ENCODE data around the gene HTT.
"Not testable (repeated sequence)": the region's sequence is repeated elsewhere in the genome, so short reads cannot be mapped to it uniquely, and the experiment has no call there.

HTT gene

DNA sequence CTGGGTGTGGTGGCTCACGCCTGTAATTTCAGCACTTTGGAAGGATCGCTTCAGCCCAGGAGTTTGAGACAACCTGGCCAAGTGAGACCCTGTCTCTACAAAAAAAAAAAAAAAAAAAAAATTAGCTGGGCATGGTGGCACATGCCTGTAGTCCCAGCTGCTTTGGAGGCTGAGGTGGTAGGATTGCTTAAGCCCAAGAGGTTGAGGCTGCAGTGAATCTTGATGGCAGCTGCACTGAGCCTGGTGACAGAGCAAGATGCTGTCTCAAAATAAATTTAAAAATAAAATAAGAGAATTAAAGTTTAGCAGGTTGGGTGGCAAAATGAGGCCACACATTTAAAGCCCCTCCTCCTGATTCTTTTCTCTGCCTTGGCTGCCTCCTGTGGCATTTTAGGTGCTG is 47.1 kb downstream of the HTT start:
- no peak for DNase-seq (ENCODE audit: low spot score)

- no peak for DNase-seq (ENCODE audit: low spot score)
These were observed 47.6 kb downstream of the HTT start for GRCh38 chr4:3122081-3122563.

GRCh38 chr4:3123181-3123671 is 48.7 kb downstream of the HTT start:
- no peak for DNase-seq (ENCODE audit: low spot score)

DNA sequence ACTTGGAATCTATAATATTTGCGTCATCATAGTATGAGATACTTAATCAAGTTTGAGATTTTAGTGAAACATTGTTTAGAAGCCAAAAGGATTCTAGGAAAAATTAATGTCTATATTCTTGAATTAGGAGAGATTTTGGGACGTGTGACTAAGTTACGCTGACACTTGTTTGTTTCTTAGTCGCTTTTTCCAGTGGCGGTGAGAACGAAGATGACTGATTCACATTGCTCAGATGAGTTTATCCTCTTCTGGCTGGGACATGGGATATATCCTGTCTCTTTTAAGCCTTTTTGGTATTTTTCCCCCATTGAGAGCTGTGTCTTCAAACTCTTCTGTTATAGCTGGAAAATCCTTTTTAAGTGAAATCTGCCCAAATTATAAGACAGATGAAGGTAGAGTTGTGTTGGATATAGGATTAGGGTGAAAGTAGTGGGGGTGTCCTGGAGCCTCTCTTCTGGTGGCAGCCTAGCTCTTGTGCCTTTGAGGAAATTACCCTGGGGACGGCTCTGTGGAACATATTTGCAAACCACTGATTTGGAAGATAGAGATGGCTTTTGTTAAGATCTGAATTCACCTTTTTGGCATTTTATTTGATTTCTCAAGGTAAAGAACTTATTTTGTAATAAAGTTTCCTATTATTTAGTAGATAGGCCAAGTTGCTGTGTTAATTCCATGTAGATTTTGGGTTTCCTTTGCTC is 49.7 kb downstream of the HTT start:
- no peak for DNase-seq (ENCODE audit: low spot score)

DNA sequence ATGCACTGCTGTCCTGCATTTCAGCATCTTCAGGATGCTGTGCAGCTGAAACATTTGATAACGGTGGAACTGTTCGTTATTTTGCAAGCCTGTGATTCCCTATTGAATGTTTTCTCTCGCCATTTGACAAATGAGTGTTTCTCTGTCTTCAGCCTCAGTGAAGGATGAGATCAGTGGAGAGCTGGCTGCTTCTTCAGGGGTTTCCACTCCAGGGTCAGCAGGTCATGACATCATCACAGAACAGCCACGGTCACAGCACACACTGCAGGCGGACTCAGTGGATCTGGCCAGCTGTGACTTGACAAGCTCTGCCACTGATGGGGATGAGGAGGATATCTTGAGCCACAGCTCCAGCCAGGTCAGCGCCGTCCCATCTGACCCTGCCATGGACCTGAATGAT is 52.6 kb downstream of the HTT start:
- no peak for DNase-seq (ENCODE audit: low spot score)

GRCh38 chr4:3128058-3128457 is 53.6 kb downstream of the HTT start:
- no peak for DNase-seq (ENCODE audit: low spot score)

DNA sequence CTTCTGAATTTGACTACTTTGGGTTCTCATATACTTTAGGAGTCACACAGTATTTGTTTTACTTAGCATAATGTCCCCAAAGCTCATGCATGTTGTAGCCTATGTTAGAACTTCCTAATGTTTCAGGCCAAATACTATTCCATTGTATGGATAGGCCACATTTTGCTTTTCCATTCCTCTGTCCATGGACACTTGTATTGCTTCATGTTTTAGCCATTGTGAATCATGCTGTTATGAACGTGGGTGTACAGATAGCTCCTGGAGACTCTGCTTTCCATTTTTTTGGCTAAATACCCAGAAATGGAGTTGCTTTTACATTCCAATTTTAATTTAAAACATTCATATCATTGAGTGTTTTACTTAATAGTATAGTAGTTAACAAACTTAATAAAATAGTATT is 54.5 kb downstream of the HTT start:
- DNase-seq (ENCODE audit: low spot score): no peak

GRCh38 chr4:3130201-3130600 is 55.7 kb downstream of the HTT start:
- DNase-seq (ENCODE audit: low spot score): no peak

GRCh38 chr4:3130826-3131225 is 56.3 kb downstream of the HTT start:
- no peak for DNase-seq (ENCODE audit: low spot score)

DNA sequence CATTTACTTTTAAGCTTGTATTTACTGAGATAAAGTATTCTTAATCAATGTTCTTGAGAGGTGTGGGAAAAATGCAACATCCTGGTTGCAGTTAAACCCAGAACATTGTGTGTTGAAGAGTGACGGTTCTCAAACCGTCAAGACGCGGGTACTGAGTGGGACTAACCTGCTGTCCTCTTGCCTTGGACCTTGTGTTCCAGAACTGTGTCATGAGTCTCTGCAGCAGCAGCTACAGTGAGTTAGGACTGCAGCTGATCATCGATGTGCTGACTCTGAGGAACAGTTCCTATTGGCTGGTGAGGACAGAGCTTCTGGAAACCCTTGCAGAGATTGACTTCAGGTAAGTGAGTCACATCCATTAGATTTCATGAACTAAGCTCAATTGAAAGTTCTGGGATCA is 59.7 kb downstream of the HTT start:
- DNase-seq (ENCODE audit: low spot score): no peak

DNA sequence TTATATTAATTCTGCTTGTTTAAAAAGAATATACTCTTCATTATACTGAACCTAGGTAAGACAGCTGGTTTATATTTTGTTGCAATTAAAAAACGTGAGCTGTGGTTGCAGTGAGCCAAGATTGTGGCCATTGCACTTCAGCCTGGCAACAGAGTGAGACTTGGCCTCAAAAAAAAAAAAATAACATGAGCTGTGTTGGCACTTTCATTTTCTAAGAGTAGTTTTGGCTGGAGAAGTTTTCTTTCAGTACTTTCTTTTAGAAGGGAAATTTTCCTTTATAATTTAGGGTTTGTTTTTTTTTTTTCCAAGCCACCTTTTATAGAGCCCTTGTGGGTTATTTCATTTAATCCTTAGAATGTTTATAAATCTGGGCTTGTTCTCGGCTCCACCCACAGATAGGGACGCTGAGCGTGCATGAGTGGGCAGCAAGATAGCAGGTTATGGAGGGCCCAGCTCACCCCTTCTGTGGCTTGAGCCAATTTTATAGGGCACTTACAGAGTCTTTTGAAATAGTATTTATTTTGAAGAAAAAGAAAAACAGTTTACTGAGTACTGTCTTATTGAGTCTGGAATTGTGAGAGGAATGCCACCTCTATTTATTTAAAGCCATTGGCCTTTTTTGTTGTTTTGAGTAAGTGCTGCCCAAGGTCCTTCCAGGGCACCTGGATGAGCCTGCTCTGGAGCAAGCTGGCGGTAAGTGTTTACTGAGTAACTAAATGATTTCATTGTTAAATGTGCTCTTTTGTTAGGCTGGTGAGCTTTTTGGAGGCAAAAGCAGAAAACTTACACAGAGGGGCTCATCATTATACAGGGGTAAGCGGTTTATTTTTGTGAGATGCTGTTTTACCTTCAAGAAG is 60.9 kb downstream of the HTT start:
- DNase-seq (ENCODE audit: low spot score): no peak

DNA sequence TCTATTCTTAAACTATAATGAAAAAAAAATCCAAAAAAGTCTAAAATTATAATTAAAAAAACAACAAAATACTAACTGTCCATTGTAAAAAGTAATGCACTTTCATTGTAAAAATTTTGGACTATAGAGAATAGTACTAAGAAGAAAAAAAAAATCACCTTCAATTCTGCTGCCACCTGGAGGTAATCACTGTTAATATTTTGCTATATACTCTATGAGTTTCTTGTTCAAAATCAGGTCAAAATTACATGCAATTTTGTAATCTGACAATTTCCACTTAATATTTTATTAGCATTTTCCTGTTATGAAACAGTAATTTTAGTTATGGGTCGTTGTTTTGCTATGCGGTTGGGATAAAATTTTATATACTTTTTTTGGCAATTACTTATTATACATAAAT is 62.0 kb downstream of the HTT start:
- no peak for DNase-seq (ENCODE audit: low spot score)

DNA sequence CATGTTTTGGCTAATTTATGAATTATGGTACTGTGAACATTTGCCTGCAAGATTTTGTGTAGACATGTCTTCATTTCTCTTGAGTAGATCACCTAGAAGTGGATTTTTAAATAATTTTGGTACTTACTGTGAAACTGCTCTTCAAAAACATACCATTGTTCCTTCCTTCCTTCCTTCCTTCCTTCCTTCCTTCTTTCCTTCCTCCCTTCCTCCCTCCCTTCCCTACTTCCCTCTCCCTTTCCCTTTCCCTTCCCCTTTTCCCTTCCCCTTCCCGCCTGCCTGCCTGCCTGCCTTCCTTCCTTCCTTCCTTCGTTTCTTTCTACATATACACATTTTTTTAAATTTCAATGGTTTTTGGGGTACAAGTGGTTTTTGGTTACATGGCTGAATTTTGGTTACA is 63.4 kb downstream of the HTT start:
- DNase-seq (ENCODE audit: low spot score): no peak

GRCh38 chr4:3145234-3145924 is 70.9 kb downstream of the HTT start:
- no peak for DNase-seq (ENCODE audit: low spot score)

GRCh38 chr4:3148926-3149325 is 74.4 kb downstream of the HTT start:
- DNase-seq (ENCODE audit: low spot score): no peak

GRCh38 chr4:3151238-3151637 is 76.8 kb downstream of the HTT start:
- DNase-seq (ENCODE audit: low spot score): not testable (repeated sequence)

DNA sequence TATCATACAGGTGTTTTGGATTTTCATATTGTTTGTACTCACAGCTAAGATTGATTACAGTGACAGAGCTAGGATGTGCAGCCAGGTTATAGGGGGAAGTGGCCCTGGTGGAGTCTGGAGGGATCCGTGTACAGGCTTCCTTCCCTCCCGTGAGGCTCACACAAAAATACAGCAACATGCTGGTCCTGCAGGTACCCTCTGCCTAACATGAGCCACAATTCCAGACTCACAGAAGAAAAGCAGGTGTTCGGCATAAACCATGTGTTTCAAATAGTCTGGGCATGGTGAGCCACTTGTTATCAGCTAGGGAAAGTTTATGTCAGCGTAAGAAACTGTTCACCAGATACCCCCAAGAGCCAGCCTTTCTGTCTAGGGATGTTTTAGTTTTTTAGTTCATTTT is 82.9 kb downstream of the HTT start:
- DNase-seq (ENCODE audit: low spot score): no peak

DNA sequence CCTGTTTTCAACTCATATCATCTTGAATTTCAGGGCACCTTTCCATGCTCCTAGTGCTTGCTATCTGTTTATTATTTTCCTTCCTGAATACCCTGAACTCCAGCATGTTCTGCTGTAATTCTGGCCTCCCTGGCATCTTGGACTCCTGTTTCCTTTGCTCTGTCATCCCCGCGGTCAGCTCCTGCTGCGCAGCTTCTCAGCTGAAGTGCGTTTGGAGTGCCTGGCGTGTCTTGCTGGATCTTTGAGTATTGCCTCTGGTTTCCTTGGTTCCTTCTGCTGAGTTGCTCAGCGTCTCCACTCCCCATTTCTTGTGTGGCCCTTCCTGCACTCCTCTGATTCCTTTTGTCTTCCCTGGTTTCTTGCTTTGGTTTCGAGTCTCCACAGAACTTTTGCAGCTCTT is 84.4 kb downstream of the HTT start:
- DNase-seq (ENCODE audit: low spot score): no peak

DNA sequence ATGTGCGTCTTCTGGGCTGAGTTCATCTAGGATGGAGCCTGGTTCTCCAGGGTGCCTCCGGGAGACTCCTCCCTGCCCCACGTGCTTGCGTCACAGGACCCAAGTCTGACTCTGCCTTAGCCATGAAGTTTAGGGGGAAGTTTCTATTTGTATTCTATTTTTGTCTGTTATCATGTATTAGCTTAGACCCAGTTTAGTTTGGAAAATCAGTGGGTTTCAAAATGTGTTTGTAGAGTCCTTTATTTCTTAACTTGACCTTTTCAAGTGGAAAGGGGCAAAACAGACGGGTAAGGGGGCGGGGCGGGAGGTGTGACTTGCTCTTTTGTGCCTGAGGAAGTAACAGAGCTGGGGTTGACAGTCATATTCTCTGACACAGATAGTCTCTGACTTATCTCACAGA is 86.0 kb downstream of the HTT start:
- DNase-seq (ENCODE audit: low spot score): no peak

DNA sequence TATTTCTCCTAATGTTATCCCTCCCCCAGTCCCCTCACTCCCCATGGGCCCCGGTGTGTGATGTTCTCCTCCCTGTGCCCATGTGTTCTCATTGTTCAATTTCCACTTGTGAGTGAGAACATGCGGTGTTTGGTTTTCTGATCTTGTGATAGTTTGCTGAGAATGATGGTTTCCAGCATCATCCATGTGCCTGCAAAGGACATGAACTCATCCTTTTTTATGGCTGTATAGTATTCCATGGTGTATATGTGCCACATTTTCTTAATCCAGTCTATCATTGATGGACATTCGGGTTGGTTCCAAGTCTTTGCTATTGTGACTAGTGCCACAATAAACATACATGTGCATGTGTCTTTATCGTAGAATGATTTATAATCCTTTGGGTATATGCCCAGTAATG is 86.6 kb downstream of the HTT start:
- DNase-seq (ENCODE audit: low spot score): not testable (repeated sequence)

- DNase-seq (ENCODE audit: low spot score): not testable (repeated sequence)
These were observed 92.0 kb downstream of the HTT start for GRCh38 chr4:3166434-3166833.

DNA sequence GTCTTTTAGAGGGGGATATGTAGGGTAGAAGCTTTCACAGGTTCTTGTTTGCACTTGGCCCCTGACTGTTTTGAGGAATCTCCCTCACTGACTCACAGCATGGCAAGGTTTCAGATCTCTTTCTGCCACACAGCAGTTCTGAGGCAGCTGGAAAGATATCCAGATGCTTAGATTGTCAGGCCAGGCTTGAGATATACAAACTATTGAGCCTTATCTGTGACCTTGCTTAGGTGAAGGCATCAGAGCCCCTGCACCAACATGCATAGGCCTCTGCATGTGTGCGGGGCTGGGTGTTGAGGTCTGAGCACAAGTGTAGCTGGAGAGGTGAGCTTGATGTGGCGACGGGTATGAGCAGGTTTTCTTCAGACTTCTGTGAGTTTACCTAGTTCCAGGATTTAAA is 93.5 kb downstream of the HTT start:
- no peak for DNase-seq (ENCODE audit: low spot score)
